Measurements from ENCODE around the gene RCOR2.
A peak's percentile ranks its signal among the peaks of the same experiment; 100 is the strongest.
"Not testable (repeated sequence)": the region's sequence is repeated elsewhere in the genome, so short reads cannot be mapped to it uniquely, and the experiment has no call there.

RCOR2 gene

DNA sequence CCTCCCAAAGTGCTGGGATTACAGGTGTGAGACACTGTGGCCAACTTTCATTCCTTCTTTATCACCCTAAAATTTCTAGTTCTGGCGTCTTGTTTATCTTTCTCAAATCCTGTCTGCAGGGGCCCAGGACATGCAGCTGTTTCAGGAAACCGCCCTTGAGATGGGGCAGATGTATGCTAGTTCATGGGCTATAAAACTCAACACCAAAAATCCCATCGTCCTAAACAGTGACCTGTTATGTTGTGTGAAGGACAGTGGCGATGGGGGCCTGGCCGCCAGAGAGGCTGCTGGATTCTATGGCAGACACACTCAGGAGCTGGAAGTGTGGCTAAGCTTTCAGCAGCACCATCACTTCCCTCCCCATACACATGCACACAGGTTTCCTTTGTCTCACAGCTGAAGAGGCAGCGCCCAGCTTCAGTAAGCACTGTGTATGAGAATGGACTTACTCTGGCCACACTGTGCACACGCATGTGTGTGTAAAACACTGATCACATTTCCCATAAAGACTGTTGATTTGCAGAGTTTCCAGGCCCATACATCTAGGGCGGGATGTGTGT, 41.4 kb downstream of the RCOR2 start:
- no peak for DNase-seq

- no peak for DNase-seq
Observed at GRCh38 chr11:63874511-63874910, 42.5 kb downstream of the RCOR2 start.

DNA sequence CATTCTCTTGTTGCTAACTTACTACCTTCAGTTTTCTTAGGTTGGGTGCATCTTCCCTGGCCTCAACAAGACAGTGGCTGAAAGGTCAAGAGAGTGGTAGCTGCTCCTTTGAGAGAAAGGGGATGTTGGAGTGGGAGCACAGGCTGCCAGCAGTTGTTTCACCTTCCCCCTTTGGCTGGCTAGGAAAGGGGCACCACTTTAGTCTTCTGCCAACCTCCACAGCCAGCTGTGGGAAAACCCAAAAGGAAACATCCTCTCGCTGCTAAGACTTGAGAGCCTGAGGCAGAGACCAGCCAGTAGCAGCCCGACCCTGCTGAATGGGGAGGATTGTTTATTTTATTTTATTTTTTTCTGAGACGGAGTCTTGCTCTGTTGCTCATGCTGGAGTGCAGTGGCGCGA, 43.7 kb downstream of the RCOR2 start:
- no peak for DNase-seq

DNA sequence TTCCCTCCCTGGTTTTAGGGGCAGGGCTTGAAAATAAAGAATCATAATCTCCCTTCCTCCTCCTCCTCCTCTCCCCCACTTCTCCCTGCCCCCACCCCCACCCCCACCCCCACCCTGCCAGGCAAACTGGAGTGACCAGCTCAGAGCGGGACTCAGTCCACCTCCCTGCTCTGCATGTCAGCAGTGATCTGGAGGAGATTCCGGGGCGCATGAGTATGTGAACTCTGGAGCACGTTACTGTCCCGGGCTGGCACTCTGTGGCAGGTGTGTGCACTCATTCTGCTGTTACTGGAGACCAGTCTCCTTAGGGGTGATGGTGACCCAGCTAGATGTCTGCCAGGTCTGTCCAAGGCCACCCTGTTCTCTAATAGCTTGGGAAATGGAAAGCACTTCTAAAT, 44.2 kb downstream of the RCOR2 start:
- no peak for DNase-seq

DNA sequence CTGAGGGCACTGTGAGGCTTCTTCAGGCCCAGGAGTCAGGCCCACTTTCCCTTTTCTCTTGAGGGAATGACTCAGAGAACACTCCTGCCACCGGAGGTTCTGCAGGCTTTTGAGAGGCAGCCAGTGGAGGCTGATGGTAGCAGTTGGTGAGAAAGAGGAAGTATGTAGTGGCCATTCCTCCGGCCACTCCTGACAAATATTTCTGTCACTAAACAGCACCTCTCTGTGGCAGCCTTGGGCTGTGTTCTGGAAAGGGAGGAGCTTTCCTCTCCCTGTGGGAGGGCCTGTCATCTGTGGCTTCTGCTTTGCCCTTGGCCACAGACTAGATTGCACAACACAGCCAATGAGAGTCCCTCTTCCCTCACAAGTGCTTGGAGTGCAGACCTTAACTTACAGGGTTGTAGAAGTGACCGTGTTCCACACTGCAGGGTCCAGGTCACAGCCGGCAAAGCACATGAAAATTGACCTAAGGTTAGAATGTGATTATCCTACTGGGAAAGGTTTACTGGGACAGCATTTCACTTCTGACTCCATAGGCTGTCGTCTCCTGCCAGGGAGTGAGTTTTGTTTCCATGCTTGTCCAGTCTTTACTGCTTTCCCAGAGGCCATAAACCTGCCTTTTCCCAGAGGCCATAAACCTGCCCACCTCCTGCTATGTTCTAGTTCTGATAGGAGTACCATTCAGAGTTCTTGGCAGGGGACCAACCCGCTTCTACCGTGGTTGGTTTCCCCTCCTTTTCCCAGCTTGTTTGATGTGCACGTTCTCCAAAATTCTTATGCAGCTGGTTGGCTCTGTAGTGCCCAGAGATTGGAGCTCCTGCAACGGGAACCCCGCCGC, 44.8 kb downstream of the RCOR2 start:
- peak; percentile 71 for DNase-seq

DNA sequence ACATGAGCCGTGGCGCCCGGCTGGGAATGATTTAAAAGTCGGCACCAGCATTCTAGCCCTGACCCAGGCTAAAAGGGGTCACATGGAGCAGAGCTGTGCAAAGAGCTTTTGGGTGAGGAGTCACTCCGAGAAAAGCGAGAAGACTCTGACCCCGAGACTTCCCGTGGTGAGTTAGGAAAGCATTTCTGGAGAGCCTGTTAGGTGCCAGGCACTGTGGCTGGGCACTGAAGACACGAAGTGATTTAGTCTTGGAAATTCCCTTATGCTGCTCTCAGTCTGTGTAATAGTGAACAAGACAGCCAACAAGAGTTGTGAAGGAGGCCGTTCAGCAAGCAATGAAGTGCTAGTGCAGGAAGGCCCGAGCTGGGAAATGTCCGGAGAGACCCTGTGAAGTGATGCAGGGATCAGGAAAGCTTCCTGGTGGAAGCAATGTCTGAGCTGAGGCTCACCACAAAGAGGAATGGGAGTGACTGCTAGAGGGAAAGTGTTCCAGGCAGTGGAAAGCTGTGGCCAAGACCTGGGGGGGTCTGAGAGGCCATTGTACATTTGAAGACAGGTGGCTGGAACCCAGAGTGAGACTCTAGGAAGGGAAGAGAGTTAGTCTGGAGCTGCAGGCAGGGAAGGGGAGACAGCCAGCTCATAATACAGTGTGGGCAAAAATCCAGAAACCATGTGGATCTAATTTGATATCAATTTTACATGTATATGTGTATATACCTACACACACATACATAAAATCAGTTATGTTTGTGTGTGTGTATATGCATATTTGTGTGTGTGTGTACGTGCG, 46.4 kb downstream of the RCOR2 start:
- DNase-seq: no peak

DNA sequence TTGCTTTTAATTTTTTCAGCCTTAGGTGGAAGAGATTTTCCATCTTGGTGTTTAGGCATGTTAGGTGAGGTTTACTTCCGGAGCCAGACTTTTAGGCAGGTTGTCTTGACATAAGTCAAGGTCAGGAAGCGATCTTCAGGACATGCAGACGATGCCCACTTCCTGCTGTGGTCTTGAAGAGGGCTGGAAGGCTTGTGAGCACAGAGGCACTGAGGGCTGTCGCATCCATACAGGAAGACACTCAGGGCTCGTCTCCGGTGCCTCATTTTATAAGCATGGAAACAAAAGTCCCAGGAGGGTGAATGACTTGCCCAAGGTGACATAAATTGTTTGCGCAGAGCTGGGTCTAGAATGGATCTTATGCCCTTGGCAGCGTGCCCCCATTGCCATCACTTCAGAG, 47.3 kb downstream of the RCOR2 start:
- no peak for DNase-seq

GRCh38 chr11:63869171-63869591, 47.8 kb downstream of the RCOR2 start:
- DNase-seq: no peak

DNA sequence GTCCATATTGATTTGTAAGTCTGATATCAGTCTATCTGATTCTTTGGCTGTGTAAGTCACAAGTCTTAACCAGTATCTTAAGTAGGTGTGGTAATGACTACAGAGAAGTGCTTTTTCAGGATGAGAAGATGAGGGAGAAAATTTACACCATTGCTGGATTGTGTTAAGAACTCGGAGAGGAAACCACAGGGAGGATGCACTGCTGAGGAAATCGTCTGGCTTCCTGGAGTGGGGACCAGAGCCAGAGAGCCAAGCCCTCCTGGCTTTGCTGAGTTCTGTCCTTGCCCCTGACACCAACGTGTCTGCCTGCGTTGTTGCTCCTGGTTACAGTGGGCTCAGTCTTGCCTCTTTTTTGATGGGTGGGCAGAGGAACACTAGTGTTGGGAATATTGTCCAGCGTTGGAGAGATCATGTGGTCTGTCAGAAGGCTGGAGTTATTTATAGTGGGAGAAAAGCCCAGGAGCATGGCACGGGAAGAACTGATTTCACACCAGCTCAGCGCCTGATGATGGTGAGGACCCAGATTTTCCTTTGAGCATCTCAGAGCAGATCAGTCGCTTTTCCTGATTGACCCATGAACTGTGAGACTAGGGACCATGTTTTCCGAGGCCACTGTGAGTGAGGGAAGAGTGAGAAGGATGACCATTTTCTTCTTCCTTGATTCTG, 48.4 kb downstream of the RCOR2 start:
- no peak for DNase-seq

- no peak for DNase-seq
Observed at GRCh38 chr11:63867511-63867910, 49.5 kb downstream of the RCOR2 start.

GRCh38 chr11:63866211-63866610, 50.8 kb downstream of the RCOR2 start:
- no peak for DNase-seq

- not testable (repeated sequence) for DNase-seq
Observed at GRCh38 chr11:63863620-63864019, 53.3 kb downstream of the RCOR2 start.

DNA sequence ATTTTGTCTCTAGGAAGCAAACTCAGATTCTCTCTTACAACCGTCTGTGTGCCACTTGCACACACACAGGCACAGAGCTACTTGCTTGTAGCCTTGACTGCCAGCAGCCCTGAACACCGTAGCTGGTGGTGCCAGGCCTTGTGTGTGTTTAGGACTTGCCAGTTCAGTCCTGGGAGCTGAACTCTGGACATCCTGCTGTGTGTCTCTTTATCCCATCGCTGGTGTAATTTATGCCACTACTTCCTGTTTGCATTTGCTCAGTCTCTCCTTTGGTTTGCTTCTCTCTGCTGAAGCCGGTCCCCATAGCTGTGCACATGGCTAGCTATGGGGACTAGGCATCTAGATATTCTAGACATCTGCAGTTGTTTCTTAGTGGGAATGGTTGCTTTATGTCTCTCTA, 54.0 kb downstream of the RCOR2 start:
- no peak for DNase-seq
